GM21528 (cell line): ENCODE results near the gene EML6.
"Not testable (repeated sequence)": the region's sequence is repeated elsewhere in the genome, so short reads cannot be mapped to it uniquely, and the experiment has no call there.

Source experiments
- ATAC-seq: cut with Tn5 transposase; IDR thresholded peaks from one replicate; pipeline ENCODE4 v1.9.1; 2021; ENCODE audit warnings: mild to moderate bottlenecking, moderate library complexity; ENCODE audit not compliant: unreplicated experiment, low FRiP score

Gene EML6

GRCh38 chr2:54979321-54980044 lies 256.0 kb downstream of the EML6 start:
- no peak for ATAC-seq

- ATAC-seq = no peak
These were observed 257.9 kb downstream of the EML6 start for GRCh38 chr2:54981385-54981784.

- ATAC-seq = no peak
These were observed 260.1 kb downstream of the EML6 start for GRCh38 chr2:54983345-54984220.

GRCh38 chr2:54984476-54984875 lies 261.0 kb downstream of the EML6 start:
- no peak for ATAC-seq

- no peak for ATAC-seq
These were observed 262.8 kb downstream of the EML6 start for GRCh38 chr2:54986264-54986663.

- ATAC-seq = no peak
These were observed 265.1 kb downstream of the EML6 start for GRCh38 chr2:54988612-54989011.

- ATAC-seq = not testable (repeated sequence)
These were observed 267.2 kb downstream of the EML6 start for GRCh38 chr2:54990694-54991093.

- no peak for ATAC-seq
These were observed 272.1 kb downstream of the EML6 start for GRCh38 chr2:54995553-54995952.

- no peak for ATAC-seq
These were observed 274.4 kb downstream of the EML6 start for GRCh38 chr2:54997826-54998225.

GRCh38 chr2:54999182-54999581 lies 275.7 kb downstream of the EML6 start:
- ATAC-seq = no peak

GRCh38 chr2:55000341-55000740 lies 276.9 kb downstream of the EML6 start:
- no peak for ATAC-seq

GRCh38 chr2:55001716-55002115 lies 278.3 kb downstream of the EML6 start:
- ATAC-seq = no peak

- no peak for ATAC-seq
These were observed 280.5 kb downstream of the EML6 start for GRCh38 chr2:55003706-55004639.

- ATAC-seq = no peak
These were observed 282.8 kb downstream of the EML6 start for GRCh38 chr2:55006306-55006705.

- peak; percentile 12 for ATAC-seq
These were observed 286.0 kb downstream of the EML6 start for GRCh38 chr2:55009277-55010060.

GRCh38 chr2:55010149-55010591 lies 286.7 kb downstream of the EML6 start:
- ATAC-seq = peak; percentile 94

- ATAC-seq = no peak
These were observed 287.5 kb downstream of the EML6 start for GRCh38 chr2:55010915-55011314.

- no peak for ATAC-seq
These were observed 288.6 kb downstream of the EML6 start for GRCh38 chr2:55011831-55012671.
